Subcutaneous adipose tissue (tissue), 4 donors: ENCODE data around the gene OGFOD1. TPM values are rescaled to one million over a fixed set of nuclear protein-coding genes. Genes with fewer than 3 reads are reported as not detected.

Experiments used
- total RNA-seq, 4 donors: library from RNA; depleted of rRNA; stranded (reverse); fragments of >200 nt; gene quantifications; one replicate each; pipeline ENCODE4 v1.1.0, GENCODE V29; 2016
- TF ChIP-seq, protein P1 (sequence below): fragments of 450-650 bp; IDR thresholded peaks from one replicate; pipeline ENCODE4 v1.5.1; 2016; ENCODE audit warnings: low read depth, mild to moderate bottlenecking, control low read depth, antibody characterized with exemption, moderate library complexity

OGFOD1 gene
- 10 to 100 TPM; 14.5 to 53.2 (median 26.2) TPM for total RNA-seq

- TF ChIP-seq, protein P1, sequence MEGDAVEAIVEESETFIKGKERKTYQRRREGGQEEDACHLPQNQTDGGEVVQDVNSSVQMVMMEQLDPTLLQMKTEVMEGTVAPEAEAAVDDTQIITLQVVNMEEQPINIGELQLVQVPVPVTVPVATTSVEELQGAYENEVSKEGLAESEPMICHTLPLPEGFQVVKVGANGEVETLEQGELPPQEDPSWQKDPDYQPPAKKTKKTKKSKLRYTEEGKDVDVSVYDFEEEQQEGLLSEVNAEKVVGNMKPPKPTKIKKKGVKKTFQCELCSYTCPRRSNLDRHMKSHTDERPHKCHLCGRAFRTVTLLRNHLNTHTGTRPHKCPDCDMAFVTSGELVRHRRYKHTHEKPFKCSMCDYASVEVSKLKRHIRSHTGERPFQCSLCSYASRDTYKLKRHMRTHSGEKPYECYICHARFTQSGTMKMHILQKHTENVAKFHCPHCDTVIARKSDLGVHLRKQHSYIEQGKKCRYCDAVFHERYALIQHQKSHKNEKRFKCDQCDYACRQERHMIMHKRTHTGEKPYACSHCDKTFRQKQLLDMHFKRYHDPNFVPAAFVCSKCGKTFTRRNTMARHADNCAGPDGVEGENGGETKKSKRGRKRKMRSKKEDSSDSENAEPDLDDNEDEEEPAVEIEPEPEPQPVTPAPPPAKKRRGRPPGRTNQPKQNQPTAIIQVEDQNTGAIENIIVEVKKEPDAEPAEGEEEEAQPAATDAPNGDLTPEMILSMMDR: no peak
These were observed at the start of gene OGFOD1, which contains the start of gene NUDT21 for GRCh38 chr16:56450986-56451752. Gene OGFOD1 (plus strand): TSS chr16:56451554. CDS start chr16:56451613, 59 bp downstream. Gene NUDT21 (minus strand): TSS chr16:56451332. CDS start chr16:56451202, 130 bp downstream.

- TF ChIP-seq, protein P1: no peak
These were observed 45.2 kb upstream of the OGFOD1 start for GRCh38 chr16:56405977-56406672.

- TF ChIP-seq, protein P1: no peak
These were observed 42.8 kb upstream of the OGFOD1 start for GRCh38 chr16:56408379-56409098.

GRCh38 chr16:56409195-56409594 lies 42.2 kb upstream of the OGFOD1 start:
- TF ChIP-seq, protein P1: no peak

DNA sequence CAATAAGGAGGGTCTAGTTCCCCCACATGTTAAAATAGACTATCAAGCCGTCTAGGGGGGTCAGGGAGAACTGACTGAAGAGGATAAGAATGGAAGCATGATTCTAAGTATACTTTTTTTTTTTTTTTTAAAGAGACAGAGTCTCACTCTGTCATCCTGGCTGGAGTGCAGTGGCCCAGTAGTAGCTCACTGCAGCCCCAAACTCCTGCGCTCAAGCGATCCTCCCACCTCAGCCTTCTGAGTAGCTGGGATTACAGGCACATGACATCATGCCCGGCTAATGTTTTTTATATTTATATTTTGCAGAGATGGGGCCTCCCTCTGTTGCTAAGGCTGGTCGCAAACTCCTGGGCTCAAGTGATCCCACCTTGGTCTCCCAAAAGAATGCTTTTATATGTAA lies 40.2 kb upstream of the OGFOD1 start:
- TF ChIP-seq, protein P1: no peak

DNA sequence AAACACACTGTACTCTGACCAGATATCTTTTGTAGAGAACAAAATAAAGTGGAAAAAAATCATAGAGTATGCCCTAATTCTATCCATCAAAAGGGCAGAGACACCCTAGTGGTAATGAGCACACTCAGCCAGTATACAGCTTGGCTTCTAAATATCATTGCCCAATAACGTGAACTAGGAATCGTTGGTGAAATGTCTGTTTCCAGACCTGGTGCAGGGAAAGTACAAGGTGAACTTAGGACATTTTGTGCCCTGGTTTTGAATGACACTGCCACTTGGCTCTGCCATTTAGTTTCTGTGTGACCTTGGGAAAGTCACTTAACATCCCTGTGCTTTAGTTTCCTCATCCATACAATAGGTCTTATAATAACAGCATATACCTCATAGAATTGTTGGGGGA lies 39.7 kb upstream of the OGFOD1 start:
- TF ChIP-seq, protein P1: no peak

DNA sequence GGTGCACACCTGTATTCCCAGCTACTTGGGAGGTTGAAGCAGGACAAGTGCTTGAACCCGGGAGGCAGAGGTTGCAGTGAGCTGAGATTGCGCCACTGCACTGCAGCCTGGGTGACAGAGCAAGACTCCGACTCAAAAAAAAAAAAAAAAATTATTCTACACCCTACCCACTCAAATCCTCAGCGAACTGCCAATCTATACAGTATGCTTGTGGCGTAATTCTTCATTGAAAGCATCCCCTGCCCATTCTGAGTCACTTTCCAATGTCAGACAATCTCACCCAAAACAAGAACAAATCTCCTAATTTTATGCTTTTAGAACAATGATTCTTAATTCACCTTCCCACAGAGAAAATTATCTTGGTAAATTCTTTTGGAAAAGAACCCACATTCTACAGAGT lies 38.0 kb upstream of the OGFOD1 start:
- TF ChIP-seq, protein P1: no peak
